Ovary (tissue), 3 donors: Measurements from ENCODE around the gene SLCO2A1.

ENCODE experiments used
- CTCF ChIP-seq, 3 donors: fragments of 450-650 bp in 2 of 3; fragments of 200-600 bp in 1 of 3; IDR thresholded peaks; one replicate each; pipeline versions ENCODE4 v1.5.1 to v1.8.0; 2016 to 2022; ENCODE audit warnings: antibody characterized with exemption in 3 of 3, mild to moderate bottlenecking in 1 of 3
- POLR2A ChIP-seq: fragments of 450-650 bp; IDR thresholded peaks from one replicate; pipeline ENCODE4 v1.6.1; 2017; ENCODE audit warnings: antibody characterized with exemption, mild to moderate bottlenecking, moderate library complexity
- donor health status: DM: no; HTN: no; CAD: no.

GRCh38 chr3:133941415-133941821 is 88.3 kb downstream of the SLCO2A1 start:
- TF ChIP-seq POLR2A (no peak), CTCF (IDR thresholded peaks at IDR 0.05) (no peak)
